ENCODE results near the gene LRMDA.

LRMDA gene

DNA sequence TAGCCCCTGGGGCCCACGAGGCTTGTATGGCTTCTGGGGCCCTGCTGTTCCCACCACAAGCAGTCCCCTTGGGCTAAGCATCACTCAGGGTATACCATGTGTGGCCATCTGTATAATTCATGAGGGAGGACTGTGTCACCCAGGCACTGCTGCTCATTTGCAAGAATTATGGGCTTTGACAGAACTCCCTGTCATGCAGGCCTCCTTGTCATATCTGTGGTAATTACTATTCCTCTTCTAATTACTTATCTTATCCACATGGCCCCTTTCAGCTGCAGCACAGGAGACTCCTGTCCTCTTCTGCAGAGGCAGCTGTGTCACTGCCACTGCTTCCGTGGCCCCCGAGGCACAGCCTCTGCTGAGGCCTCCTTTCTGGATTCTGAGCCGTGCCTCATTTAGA lies 46.3 kb downstream of the LRMDA start:
- DNase-seq, result no peak

DNA sequence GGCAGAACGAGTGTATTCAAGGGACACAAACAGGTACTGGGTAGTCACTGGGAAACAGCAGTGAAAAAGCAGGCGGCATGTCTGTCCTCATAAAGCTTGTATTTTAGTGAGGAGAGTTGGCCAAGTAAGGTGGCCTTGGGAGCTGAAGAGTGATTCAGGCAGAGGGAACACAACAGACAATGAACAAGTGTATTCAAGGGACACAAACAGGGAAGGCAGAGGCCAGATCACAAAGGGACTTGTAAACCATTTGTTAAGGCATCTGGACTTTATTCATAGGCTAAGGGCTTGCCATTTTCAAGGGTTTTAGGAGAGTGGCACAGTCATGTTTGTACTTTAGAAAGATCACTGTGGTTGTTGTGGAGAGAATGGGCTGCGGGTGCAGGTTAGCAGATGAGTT lies 49.0 kb downstream of the LRMDA start:
- DNase-seq, result no peak

DNA sequence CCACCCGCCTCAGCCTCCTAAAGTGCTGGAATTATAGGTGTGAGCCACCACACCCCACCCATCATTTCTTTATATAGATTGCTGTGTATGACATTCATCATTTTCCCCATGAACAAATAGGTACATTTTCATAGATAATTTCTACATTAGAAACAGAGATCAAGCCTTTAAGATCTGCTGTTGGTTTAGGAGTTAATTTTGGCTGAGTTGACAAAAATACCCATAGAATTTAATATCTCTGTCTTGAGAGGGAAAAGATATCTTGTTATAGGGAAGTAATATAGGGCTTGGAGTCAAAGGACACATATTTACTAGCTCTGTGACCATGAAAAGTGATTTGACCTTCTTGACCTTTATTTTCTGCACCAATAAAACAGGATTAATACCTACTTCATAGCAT lies 51.8 kb downstream of the LRMDA start:
- no peak for DNase-seq

DNA sequence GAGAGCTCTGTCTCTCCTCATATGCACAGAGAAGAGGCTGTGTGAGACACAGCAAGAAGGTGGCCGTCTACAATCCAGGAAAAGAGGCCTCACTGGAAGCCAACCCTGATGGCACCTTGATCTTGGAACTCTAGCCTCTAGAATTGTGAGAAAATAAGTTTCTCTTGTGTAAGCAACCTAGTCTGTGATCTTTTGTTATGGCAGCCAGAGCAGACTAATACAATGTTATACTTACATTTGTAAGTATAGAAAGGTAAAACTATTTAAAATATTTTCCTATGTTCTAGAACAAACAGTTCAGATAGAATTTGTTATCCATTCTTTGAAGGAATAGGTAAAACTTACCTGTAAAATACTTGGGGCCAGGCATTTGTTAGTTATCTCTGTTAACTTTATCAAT lies 53.3 kb downstream of the LRMDA start:
- DNase-seq, result no peak

DNA sequence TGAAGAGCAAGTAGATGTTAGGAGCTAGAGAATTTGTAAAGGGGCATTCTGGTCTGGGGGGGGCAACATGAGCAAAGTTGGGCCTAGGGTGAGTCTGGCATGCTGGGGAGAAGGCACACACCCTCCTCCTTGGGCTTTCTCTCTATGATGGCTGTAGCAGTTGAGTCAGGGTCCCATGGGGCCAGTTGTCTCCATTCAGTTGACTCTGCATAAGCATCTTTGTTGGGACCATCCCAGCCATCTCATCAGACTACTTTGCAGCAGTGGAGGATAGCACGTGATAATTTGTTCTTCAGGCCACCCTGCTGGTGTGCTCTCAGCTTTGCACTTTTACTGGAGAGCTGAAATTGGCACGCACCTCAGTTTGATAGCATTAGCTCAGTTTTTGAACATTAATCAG lies 55.2 kb downstream of the LRMDA start:
- no peak for DNase-seq

DNA sequence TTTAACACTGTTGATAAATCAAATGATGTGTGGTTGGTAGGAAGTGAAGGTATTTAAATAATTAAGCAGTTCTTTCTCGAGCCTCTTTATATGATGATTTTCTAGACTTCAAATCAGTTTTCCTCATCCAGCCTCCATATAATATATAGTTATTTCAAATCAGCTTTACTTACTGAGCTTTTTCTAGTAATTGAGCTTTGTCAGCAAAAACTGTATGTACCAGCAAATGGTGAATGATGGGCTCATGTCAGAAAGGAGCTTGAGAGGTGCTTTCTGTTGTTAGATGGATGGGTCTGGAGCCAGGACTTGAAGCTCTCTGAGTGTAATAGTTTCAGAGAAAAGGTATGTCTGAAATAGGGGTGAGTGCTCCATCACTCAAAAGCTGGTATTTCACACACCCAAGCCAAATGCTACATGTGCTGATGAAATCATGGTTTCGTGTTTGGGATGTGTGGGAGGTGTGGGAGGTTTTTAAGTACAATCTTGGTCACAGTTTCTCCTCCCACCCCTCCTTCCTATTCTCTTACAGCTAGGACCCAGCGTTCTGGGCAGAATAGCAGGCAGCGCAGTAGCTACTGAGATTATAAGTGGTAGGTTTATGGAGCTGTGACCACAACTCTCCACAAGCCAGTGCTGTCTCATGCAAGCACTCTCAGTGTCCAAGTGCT lies 55.8 kb downstream of the LRMDA start:
- no peak for DNase-seq

DNA sequence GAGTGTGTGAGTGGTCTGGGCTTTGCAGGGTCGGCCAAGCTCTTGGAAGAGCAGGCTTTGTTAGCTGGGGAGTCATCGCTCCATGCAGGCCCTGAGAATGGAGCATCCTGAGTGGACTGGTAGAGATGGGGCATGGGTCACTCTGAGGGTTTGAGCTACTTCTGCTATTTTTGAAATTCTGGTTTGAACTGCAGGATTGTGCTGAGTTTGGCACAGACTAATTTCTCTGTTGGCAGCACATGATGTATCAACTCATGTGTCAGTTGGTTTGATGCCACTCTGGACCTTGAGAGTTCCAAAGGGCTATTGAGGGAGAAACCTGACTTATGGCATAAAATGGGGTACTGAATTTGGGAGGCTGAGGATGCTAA lies 56.3 kb downstream of the LRMDA start:
- no peak for DNase-seq

DNA sequence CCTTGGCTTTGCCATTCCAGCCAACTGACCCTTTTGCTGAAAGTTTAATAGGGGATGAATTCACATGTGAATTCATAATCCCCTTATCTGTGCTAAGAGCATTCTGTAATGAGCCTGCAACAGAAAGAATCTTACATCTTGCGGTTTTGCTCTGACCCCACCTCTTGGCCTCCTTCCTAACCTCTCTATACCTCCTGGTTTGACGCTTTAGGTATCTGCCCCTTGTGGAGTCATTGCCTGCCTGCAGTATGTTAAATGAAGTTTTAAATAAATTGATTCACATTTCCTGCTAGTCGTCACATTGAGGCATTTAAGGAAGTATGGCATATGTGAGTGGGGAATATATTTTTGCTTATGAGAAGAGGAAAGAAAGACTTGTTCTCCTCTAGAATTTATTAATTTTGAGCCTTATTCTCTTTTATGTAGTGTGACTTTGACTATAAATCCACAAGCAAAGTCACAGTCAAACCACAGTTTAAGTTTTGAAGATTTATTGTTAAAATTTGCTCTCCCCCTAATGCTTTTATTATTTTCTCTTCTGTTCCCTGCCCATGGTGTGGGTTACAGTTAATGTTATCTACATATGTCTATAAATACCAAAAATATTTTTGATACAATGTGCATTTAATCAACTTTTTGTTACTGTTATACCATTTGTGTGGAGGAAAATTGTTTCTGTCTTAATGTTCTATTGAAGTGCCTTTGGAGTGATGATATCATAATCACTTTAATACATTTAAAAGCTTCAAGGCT lies 60.9 kb downstream of the LRMDA start:
- DNase-seq, result no peak

DNA sequence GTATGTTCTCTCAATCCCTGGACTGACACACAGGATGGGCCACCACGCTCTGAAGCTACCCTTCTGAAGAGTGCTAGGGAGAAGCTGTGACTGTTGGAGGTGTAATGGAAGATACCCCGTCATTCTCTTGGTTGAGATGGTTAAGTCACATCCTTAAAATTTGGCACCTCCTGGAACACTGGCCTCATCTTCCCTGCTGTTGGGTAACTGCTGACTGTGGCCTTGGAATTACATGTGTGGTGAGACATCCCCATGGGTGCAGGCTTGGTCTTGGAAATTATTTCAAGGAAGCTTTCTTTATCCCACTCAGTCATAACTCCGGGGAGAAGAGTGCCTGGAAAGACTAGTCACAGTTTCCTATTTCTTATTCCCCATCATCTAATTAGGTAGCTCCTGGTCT lies 62.0 kb downstream of the LRMDA start:
- no peak for DNase-seq

DNA sequence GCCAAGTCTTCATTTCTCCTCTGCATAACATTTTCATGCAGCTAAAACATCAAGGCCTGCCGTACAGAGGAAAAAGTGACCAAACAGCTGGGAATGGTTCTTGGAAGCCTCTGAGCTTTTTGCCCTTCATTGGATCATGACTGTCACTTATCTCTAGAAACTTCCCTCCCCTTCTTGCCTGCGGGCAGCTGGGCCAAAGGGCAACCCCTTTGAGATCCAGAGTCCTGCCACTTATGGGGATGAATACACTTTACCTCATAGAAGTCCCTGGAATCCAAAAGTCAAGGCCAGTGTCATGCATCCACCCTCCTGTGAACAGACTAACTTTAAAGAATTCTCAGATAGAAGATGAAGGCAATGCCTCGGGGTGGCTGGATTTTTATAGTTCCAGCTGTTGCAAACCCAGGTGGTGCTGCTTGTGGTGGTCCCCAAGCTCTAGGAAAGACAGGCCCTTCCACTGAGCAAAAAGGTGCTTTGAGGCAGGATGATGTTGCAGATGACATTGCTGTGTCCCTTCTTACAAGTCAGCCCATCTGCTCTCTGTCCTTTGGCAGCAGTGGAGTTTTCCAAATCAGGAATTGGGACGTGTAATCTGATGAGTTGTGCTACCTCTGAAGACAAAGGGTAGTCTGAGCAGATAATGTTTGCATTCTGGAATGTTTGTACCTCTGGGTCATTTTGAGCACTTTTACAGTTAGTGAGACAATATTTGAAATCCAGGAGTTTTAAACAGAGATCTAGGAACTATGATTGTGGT lies 64.2 kb downstream of the LRMDA start:
- no peak for DNase-seq

DNA sequence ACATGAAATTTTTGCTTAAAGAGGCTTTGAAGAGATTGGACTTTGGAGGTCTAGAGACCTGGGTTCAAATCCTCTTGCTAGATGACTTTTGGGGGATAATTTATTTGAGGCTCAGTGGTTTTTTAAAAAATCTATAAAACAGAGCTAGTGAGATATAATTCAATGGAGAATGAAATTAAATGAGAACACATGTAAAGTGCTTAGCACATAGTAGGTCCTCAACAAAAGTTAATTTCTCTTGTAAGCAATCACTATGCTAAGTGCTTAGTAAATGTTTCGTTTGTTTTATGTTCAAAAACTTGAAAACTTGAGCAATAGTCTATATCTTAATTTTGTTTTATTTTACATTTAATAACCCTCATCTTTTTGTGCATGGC lies 64.8 kb downstream of the LRMDA start:
- no peak for DNase-seq

DNA sequence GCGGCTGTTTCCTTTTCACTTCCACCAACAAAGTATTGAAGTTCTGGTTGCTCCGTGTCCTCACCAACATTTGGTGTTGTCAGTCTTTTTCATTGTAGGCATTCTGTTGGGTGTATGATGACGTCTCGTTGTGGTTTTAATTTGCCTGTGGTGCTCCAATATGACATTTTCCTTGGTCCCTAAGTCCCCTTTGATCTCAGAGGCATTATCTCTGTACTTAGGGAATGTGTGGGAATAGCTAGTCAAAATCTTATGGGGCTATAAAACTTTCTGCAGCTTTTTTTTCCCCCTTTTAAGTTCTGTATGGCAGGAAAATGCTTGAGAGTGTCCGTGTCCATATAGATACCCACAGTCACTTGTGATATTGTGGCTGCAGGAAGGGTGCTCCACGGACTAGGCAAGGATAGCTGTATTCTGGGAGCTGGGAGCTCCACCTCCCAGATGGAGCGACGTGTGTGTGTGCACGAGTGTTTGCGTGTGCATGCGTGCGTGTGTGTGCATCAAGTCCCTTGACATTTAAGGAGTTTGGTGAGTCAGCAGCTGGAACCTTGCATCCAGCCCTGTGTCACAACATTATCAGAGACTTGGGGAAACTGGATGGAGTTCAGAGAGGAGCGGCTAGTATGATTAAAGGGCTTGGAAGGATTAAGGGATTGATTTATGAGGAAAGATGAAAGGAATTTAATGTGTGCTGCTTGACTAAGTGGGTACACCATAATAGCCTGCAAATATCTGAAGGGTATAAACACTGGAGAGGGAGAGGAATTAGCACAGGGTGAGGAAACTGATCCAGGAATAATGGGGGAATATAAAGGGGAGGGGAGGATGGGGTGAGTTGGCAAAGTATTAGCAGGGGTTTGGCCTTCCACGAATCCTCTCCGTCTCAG lies 66.8 kb downstream of the LRMDA start:
- DNase-seq, result no peak

DNA sequence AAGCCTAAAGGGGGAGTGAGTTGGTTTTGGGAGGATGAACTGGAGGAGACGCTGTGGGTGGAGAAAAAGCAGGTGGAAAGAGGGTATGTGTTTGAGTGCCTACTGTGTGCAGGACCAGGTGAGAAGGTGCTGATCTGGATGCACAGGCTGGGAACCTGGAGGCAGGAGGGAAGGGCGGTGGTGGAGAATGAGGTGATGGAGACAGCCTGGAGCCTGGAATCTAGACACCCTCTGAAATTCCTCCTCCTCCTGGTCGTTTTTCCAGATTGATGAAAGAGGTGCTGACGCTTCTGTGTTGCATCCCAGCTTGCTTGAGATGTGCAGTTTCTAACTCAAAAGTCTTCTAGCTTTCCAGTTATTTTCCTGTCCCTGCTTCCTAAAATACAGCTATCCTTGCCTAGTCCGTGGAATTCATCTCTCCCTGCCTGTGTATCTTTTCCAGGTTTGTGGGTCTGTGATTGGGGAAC lies 67.5 kb downstream of the LRMDA start:
- no peak for DNase-seq

DNA sequence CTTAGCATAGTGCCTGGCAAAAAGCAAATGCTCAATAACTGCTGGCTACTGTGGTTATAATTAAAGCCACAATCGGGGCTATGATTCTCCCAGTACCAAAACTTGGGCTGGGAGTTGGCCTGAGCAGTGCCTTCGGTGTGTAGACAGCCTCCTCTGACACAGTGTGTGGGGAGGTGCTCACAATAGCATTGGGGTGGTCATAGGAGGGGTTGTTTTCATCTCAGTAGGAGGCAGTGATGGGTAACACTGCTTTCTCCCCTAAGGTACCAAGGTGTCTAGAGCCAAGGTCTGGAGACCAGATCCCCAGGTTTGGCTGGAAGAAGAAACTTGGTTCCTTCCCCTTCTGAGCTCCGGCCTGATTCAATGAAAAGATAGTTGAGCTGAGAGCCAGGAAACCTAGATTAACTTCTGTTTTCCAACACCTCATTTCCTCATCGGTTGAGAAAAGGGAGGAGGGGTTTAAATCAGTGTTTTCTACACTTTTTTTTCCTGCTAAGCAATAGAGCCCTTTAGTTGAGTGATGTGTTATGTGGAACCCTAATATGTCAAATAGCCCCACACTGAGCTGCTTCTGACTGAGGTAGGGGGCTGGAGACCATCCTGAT lies 68.2 kb downstream of the LRMDA start:
- no peak for DNase-seq

DNA sequence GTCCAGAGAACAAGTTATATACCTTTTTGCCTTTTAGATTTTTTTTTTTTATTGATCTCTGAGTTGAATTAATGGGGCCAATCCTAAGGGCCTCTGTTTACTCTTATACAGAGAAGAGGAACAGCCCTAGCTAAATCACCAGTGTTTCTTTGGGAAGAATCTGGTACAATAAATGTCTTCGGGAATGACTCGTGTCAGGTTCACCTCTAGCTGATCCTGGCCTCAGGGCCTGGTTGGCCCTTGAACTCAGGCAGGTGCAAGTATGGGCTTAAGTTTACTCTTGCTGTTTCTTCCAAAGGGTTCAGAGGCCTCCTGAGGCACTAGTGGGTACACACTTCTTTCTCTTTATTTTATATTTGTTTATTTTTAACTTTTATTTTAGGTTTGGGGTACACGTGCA lies 71.0 kb downstream of the LRMDA start:
- DNase-seq, result no peak

DNA sequence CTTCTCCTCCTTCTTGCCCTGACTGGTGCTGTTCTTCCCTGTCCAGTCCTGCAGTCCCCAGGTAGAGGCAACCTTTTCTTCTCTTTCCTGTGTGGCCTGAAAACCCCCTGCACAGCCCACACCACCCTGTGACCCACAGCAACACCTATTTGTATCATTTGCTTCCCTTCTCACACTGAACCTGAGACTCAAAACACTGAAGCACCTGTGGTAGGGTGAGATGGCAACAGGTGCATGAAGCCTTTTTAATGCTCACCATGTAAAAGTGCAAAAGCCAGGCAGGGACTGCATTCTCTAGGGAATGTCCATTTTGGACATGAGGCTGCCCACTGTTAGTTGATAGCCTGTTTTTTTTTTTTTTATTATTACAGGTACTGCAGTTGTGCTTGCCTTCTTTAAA lies 71.4 kb downstream of the LRMDA start:
- no peak for DNase-seq

DNA sequence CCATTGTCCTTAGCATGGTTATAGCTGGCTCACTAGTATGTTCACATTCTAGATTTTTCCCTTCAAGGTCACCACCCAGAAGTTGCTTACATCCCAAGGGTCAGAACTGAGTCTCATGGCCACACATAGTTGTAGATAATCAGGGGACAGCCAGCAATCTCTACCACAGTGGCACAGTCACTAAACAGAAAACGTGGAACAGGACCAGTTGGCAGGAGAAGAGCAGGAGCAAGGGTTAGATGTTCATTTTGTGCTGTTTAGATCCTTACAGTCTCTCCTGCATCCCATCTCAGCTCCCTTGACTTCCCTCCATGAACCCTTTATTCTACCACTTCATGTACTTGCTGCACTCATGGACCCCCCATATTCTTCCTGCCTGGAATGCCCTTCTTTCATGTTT lies 73.9 kb downstream of the LRMDA start:
- DNase-seq, result no peak

DNA sequence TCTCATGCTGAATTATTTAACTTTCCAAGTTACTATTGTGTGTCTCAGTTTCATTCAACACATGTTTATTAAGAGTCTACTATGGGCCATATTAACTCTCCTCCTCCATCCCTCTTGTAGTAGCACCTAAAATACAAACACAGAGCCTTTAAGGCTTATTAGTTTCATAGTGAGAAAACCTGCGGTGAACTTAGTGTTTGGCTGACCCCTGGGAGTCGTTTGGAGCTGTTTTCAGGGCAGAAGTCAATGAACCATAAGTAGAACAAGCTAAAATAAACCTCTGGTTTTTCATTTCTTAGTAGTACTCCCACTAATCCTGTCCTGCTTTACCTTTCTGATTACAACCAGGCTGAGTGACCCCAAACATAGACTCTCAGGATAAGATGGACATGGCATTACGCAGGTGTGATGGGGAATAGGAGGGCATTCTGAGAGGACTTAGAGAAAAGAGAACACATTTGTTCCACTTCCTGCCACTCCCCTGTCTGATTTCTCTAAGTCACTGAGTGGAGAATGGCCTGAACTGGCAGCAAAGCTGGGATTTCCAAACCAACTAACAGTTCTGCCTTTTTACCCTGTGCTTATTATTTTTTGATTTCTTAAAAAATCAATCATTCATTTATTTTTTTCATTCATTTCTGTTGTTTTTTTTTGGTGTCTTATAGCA lies 74.5 kb downstream of the LRMDA start:
- no peak for DNase-seq

DNA sequence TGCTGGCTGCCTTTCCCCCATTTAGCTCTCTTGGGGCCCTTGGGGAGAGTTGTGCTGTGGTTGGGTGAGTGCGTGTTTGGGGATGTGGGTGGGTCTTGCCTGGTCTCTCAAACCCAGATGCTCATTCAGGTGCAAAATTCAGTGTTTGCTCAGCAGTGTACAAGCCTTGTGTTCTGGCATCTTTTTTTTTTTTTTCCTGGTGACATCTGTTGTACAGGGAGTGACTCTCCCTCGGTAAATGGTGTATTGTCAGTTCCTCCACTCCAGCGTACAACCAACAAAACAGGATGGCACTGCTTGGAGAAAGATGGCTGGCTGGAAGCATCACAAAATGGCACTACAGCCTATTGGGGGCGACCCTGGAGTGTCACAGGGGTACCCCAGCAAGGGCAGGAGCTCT lies 75.5 kb downstream of the LRMDA start:
- DNase-seq, result no peak

DNA sequence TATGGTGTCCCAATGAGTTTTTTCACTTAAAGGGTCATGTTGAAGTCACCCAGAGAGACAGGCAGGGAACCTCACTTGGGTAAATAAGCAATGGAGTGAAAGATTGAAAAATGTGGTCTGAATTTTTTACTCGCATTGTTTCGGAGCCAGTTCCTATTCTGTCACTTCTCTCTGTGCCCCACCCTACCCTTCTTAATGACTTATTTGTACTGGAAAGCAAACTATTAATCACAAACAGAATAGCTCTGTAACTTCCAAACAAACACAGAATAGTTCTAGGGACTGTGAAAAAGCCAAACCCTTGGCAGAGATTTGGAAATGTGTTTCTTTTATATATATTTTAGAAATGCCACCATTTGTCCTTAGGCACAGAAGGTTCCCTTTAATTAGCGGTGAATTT lies 76.0 kb downstream of the LRMDA start:
- DNase-seq, result no peak

DNA sequence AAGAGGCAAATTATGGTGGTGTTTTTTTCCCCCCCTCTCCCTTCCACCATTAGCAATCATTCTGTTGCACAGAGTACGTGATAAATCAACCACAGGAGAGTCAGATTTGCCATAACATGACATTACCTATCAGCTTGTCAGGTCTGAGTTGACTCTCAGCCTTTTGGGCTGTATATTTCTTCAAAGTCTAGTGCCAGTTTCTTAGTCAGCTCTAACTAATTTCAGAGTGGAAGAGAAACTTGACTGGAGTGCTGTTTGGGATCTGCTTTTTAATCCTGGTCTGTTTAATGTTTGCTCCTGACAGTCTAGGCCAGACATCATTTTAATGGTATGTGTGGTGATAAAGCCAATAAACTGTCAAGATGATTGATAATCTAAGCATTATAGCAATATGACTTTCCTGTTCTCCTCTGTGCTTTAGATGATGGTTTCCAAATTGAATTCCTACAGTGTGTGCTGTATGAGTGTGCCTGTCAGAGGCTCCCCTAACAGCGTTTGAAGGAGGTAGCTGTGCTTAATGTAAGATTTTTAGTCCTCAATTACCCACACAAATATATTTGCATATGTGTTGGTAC lies 76.9 kb downstream of the LRMDA start:
- no peak for DNase-seq

DNA sequence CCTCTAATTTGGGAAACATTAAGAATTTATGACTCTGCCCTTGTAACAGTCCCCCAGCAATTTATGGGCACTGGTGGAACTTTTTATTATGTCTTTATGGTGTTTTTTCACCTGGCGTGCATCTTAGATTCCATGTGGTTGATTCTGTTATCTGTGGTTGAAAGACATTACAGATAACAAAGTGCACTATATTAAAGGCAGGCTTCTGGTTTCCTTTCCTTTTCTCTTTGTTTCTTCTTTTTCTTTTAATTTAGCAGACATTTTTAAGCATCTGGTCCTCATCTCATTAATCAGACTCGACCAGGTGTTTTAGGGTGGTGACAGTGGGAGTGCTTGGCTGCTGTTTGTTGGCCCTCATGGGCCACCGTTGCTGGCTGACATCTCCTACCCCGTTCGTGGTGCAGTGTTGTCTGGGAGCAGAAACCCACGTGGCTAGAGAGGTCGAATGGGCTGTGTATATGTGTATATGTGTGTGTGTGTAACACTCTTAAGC lies 77.4 kb downstream of the LRMDA start:
- no peak for DNase-seq

Data from KG1 (cell line).